Panc1 (cell line): ENCODE measurements around the gene IMMT. TPM values are rescaled to one million over a fixed set of nuclear protein-coding genes. Genes with fewer than 3 reads are reported as not detected.
"Not testable (repeated sequence)": the region's sequence is repeated elsewhere in the genome, so short reads cannot be mapped to it uniquely, and the experiment has no call there.

Experiments used
- ATAC-seq: fragments of 200-7000 bp; cut with Tn5 transposase; 2 replicates; pipeline ENCODE4 v1.9.1; 2020; ENCODE audit warnings: mild to moderate bottlenecking, moderate library complexity
- BruUV-seq: library from RNA; stranded (reverse); fragments of 400-500 nt; replicated peaks from 2 replicates; lab custom pipeline; 2021; lab: Mats Ljungman, UMichigan
- CTCF ChIA-PET: fragments of 300-600 bp; sonication (Branson Sonifier 250); formaldehyde crosslinking; loops from one replicate; lab custom pipeline; 2022; ENCODE audit warnings: antibody characterized with exemption; lab: Charles Lee
- POLR2A ChIA-PET: fragments of 300-600 bp; sonication (Branson Sonifier 250); formaldehyde crosslinking; loops from one replicate; lab custom pipeline; 2022; ENCODE audit warnings: antibody characterized with exemption; lab: Charles Lee
- DNase-seq: peaks from one replicate; pipeline ENCODE4 v3.0.0-alpha.2; 2010; ENCODE audit warnings: low read depth, low spot score
- H3K27ac ChIP-seq: 2 replicates; pipeline ENCODE4 v1.5.1; 2011; ENCODE audit warnings: mild to moderate bottlenecking, low read length, inconsistent platforms
- H3K27me3 ChIP-seq: fragments of 200-500 bp; sonication (Bioruptor generic); 2 replicates; pipeline ENCODE4 v1.6.0; 2014; ENCODE audit warnings: low read length, inconsistent platforms; ENCODE audit not compliant: control insufficient read depth, insufficient read depth
- H3K36me3 ChIP-seq: fragments of 200-500 bp; sonication (Bioruptor generic); 2 replicates; pipeline ENCODE4 v1.5.1; 2014; ENCODE audit warnings: inconsistent platforms, mild to moderate bottlenecking, low read length, moderate library complexity; ENCODE audit not compliant: control insufficient read depth, insufficient read depth
- H3K4me1 ChIP-seq: 2 replicates; pipeline ENCODE4 v1.5.1; 2011; ENCODE audit warnings: inconsistent platforms, mild to moderate bottlenecking, low read length, moderate library complexity; ENCODE audit not compliant: control insufficient read depth, insufficient read depth
- H3K4me3 ChIP-seq, 2 experiments: 2 replicates each; pipeline ENCODE4 v1.5.1; 2011 to 2012; ENCODE audit warnings: low read depth in 2 of 2, low read length in 2 of 2, mild to moderate bottlenecking in 2 of 2, inconsistent platforms in 1 of 2, moderate library complexity in 1 of 2
- H3K9me3 ChIP-seq: fragments of 200-500 bp; sonication (Bioruptor generic); 2 replicates; pipeline ENCODE4 v1.5.1; 2014; ENCODE audit warnings: low read depth, mild to moderate bottlenecking, inconsistent platforms, low read length, moderate library complexity; ENCODE audit not compliant: control insufficient read depth, insufficient read depth
- CTCF ChIP-seq: fragments of 450-650 bp; IDR thresholded peaks from 2 replicates; pipeline ENCODE4 v1.5.1; 2017; ENCODE audit warnings: mild to moderate bottlenecking
- POLR2AphosphoS5 ChIP-seq: IDR thresholded peaks from 2 replicates; pipeline ENCODE4 v1.6.1; 2012; ENCODE audit warnings: mild to moderate bottlenecking, low read depth, low read length, moderate library complexity
- REST ChIP-seq, 2 experiments: IDR thresholded peaks; 2 replicates each; pipeline ENCODE4 v1.6.1; 2011 to 2012; ENCODE audit warnings: low read depth in 2 of 2, control low read depth in 1 of 2, low read length in 1 of 2, mild to moderate bottlenecking in 1 of 2, moderate library complexity in 1 of 2; ENCODE audit not compliant: insufficient read depth in 1 of 2
- SIN3A ChIP-seq: IDR thresholded peaks from 2 replicates; pipeline ENCODE4 v1.6.1; 2012; ENCODE audit warnings: low read depth, mild to moderate bottlenecking, low read length, moderate library complexity, borderline replicate concordance; ENCODE audit not compliant: insufficient read depth
- TCF7L2 ChIP-seq: IDR thresholded peaks from 2 replicates; pipeline ENCODE4 v1.6.1; 2011; ENCODE audit warnings: mild to moderate bottlenecking, low read depth, low read length, inconsistent platforms
- in situ Hi-C: cut with HindIII; loops from 2 replicates; pipeline ENCODE4 v1.10.0; 2016; ENCODE audit warnings: low sequenced_read_pairs, low pct_unique_long_range_greater_than_20kb
- intact Hi-C: fragments of 100-400 bp; cut with micrococcal nuclease; formaldehyde crosslinking; loops from one replicate; pipeline ENCODE4 v1.10.0; 2022; ENCODE audit not compliant: unreplicated experiment
- total RNA-seq: library from RNA; stranded (reverse); gene quantifications from one replicate; pipeline ENCODE4 v1.2.1, GENCODE V29; 2021; ENCODE audit not compliant: unreplicated experiment

IMMT gene
- total RNA-seq, 1 experiment from 2014 or later: 138 TPM

- no peaks in the 10 kb centered on the region for H3K9me3 ChIP-seq
- H3K4me1 ChIP-seq: no peaks in the 10 kb centered on the region
- H3K27me3 ChIP-seq: no peaks in the 10 kb centered on the region; the same call in 1 of the 2 replicates
- ChIA-PET CTCF (no interaction called here), POLR2A (no interaction called here)
- no TSS peak for BruUV-seq
- intact Hi-C loops (no loop called here), in situ Hi-C loops (no loop called here)
- H3K36me3 ChIP-seq: no peaks in the 10 kb centered on the region
- ATAC-seq (no peak), DNase-seq (no peak)
- no peak overlapping the region for H3K27ac ChIP-seq
- TF ChIP-seq POLR2AphosphoS5: no peak
- H3K4me3 ChIP-seq: no peak overlapping the region
These were observed 35.7 kb upstream of the IMMT start for GRCh38 chr2:86230961-86231360.

GRCh38 chr2:86229221-86229620, 34.0 kb upstream of the IMMT start:
- ATAC-seq: no peak
- CTCF ChIA-PET: no interaction called here
- in situ Hi-C loops (no loop called here), intact Hi-C loops (no loop called here)
- Histone ChIP-seq H3K4me3 (no peak overlapping the region), H3K27ac (no peak overlapping the region), H3K9me3 (no peaks in the 10 kb centered on the region), H3K27me3 (no peaks in the 10 kb centered on the region), H3K4me1 (no peaks in the 10 kb centered on the region), H3K36me3 (no peaks in the 10 kb centered on the region)
- no peak for DNase-seq
- POLR2A ChIA-PET: no interaction called here
- TF ChIP-seq SIN3A (no peak), REST (IDR thresholded peaks at IDR 0.05; ENCODE audit: insufficient read depth in 1 of 2, low read depth in 2 of 2, low read length in 1 of 2) (no peak), TCF7L2 (no peak), POLR2AphosphoS5 (no peak), CTCF (no peak)
- no TSS peak for BruUV-seq

DNA sequence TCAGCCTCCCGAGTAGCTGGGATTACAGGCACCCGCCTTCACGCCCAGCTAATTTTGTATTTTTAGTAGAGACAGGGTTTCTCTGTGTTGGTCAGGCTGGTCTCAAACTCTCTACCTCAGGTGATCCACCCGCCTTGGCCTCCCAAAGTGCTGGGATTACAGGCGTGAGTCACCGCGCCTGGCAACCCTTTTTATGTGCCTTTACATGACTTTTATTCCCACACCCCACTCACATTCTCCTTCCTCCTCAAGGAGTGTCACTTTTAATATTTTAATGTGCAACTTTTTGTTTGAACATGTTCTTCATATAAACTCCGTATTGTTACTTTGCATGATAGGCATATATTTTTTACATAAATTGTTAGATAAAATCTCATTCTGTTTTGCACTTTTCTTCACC, 33.3 kb upstream of the IMMT start:
- H3K36me3 ChIP-seq, BruUV-seq, DNase-seq, CTCF ChIA-PET, intact Hi-C loops, H3K4me3 ChIP-seq, POLR2A ChIA-PET, H3K27ac ChIP-seq, H3K27me3 ChIP-seq, H3K4me1 ChIP-seq, ATAC-seq, H3K9me3 ChIP-seq, in situ Hi-C loops: not testable (repeated sequence)
